ENCODE measurements around the gene LDAH.

Gene LDAH

DNA sequence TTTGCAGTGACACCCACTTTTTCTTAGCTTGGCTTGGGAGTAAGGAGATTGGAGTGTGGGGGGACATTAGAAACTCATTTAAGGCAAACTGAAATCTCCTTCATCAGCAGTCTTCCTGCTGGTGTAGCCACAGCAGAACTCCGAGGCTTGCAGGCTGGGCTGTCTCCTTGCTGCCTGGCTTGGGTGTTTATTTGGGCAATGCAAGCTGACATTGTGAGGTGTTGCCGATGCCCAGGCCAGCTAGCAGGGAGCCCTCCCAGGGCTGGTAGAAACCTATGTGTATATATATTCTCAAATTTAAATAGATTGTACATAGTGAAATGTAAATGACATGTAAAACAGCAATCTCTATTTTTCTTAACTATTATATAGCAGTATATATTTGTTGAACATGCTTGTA, 144.1 kb downstream of the LDAH start:
- no peak for DNase-seq

DNA sequence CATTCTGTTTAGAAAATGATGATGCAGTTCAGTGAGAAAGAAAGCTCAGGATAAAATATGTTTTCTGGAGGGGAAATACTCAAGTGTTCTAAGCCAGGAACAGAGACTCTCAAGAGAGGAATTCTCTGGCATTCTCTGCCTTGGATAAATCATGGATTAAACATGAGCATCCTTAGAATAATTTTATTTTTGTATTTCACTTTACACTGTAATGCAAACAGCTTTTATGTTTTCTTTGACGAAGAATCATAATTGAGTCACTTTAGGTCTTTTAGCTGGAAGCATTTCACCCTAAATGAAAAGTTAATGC, 144.9 kb downstream of the LDAH start:
- DNase-seq: no peak

DNA sequence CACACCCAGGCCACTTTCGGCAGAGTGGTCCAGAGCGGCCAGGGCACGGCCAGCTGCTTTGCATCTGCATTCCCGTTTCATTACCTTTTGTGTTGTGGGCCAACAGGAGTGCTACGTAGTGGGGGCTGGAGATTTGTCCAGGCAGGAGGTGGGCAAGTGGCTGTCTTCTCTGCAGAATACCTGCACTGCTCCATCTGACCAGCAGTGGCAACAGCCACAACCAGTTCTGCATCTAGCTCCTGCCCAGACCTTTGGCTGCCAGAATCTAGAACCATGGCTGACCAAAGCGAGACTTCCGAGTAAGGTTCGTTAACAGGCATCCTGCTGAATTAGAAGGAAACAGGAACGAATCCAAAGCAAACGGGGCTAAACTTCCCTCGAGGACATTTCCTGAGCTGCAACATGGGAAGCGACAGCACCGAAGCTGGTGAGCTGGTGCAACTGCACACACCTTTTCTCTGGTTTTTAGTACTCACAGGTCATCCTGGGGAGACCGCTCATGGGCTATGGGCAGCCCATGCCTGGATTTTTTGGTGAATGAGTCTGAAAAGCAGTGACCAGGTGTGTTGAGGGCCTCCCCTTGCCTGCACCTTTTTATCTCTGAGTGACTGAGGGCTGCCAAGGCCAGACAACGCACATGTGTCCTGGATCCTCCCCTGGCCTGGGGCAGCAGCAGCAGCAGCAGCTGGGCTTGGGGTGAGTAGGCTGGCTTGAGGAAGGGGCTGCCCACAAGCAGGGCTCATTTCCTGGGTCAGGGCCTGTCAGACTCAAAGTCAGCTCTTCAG, 145.4 kb downstream of the LDAH start:
- no peak for DNase-seq

DNA sequence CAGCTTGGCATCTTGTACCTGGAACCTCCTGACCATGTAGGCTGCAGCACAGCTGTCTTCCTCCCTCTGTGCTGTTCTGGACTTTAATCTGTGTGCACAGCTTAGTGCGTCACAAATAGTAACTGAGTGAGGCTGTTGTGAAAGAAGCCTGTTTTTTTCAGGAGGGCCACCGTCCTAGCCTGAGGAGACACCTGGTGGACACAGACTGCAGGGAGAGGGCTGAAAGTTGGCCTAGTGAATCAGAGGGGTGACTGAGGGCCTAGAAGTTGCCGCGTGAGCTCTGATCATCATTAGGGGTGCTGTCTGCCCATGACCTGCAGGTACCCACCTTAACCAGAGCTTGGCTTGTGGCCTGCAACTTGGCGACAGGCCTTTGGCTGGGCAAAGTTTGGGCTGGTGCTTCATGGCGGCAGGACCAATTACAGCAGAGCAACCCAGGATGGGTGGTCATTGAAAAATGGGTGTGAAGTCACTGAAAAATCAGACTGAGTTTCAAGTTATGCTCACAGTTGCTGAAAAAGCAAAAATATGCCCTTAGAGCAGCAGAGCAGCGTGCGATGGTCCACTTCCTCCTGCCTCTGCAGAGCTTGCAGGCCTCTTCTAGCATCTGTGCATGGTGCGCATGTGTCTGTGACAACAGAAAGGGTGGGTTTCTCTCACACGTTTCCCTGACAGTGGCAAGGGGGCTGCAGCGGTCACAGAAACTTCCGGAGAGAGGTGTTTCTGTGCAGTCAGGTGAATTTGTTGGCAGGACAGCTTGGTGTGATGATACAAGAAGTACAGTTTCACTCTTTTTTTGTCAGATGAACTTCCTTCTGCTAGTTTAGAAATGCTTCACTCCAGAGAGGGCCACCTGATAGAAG, 146.3 kb downstream of the LDAH start:
- no peak for DNase-seq

DNA sequence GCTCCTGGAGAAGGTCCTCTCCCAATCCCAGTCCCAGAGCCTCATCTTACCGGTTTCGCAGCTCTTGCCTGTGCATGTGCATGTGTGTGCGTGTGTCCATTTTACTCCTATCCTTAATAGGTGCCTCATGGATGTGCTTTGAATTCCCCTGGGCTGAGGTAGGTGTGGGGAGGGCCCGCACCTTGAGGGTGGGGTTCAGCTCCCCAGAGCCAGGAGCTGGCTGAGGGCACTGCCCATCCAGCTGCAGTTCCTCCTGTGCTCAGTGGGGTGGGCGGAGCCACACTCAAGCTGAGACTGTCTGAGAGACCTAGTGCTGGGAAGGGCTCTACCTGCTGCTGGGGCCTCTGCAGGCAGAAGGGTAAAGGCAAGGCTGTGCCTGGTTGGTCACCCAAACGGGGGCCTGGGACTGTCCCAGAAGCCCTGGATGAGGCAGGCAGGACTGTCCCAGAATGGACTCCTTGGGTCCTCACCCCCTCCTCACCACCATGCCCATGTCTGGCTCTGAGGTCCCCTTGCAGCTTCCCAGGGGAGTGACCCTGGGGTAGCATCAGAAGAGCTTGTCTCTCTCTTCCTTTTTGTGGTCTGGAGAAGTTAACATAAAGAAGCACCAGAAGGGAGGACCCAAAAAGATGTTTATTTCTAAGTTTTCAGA, 147.1 kb downstream of the LDAH start:
- no peak for DNase-seq

DNA sequence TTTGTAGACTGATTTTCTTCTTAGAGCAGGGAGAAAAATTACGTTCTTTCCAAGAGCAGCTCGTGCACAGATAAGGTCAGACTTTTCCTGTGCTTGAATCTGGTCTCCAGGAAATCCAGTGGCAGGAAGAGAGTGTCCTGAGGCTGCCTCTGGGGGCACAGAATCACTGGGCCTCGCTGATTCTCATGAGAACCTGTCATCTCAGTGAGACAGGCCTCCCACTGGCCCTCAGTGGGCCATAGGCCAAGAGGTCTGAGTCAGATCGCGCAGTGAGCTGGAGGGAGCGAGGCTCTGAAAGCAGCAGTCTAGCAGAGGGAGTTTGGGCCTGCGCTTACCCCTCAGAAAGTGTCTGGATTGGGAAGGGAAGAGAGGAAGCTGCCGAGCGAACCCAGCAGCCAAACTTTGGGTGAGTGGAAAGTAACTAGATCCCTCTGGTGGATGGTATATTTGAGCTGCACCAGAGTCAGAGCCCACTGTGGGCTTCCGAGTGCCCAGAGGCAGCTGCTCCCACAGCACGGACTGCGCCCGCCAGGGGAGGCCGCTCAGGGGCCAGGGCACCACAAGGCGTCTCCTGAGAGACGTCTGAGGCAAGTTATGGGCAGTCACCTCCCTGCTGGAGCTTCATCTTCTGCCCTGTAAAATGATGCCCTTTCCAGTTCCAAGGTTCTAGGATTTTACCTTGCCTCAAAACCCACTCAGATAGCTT, 147.8 kb downstream of the LDAH start:
- no peak for DNase-seq

DNA sequence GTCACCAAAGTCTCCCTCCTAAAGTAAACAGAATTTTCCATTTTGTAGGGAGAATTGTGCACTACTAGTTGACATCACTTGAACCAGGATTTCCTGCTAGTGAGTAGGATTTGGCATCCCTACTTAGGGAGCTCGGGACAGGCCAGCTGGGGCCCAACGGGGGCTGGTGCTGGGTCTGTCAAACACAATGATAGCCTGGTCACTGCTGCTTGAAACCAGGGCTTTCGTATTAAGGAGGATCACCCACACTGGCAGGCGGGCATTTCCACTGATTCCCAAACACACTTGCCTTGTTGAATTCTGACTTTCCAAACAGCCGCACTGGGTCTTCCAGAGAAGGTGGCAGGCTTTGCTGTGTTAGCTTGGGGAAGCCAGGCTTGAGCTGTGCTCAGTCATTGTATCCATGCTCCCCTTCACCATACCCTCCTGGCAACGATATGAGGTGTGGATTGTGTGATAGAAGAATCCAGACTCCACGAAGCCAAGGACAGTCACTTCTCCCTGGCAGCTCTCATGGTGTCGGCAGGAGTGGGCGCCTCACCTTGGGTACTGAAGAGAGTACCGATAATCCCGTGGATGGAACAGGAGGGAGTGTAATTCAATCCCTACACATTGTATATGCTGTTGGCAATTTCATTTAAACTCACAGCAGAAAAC, 148.5 kb downstream of the LDAH start:
- DNase-seq: no peak

DNA sequence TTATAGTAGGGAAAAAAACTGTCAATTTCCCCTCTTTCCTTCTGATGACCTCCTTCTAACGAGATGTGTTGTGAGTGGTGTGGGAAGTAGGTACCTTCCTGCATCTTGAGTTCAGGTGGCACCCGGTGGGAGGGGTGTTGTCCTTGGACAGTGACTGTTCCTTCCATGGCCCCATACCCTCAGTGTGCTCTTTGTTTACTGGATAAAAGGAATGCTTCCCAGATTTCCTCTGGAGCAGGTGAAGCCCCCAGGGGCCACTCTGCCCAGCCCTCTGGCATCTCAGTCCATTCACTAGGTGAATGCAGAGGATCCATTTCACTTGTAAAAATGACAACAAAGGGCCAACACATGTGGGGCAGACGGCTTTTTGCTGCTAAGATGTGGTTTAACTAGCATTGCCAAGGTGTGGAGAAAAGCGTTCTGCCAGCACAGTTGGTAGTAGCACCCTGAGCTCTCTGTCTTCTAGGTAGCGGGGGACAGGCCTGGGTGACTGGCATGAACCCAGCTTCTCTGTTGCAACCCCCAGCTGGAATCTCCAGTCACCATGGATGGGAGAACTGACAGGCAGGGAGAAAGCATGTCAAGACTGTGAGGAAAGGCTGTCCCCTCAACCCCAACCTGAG, 149.1 kb downstream of the LDAH start:
- DNase-seq: no peak

DNA sequence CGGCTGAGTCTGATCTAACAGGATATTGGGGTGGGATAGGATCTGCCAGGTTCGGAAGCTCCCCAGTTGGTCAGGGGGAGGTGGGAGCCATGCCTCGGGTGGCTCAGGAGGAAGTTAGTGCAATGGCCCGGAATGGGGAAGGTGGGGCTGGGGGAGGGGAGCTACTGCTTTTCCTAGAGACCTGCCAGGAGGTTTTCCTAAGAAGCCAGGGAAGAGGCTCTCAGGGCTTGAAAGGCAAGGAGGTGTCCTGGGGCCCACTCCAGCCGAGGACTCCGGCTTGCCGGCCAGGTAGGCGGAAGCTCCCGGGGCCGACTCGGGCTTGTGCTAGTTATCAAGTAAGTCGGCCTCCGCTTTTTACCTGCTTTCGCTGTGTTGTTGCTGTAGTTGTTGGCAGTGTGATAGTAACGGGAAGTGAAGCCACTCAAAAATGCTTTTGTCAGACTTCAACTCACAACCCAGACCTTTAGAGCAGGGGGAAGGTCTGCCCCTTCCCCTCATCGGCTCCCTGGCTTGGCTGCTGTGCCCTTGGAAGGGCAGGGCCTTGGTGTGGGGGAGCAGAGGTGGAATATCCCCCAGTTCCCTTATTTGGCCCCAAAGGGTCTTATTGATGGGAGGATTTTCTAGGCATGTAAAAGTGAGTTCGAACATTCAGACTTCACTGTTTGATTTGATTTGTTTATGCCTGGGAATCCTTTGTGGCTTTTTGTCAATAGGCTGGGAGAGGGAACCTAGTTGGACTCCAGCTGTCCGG, 150.5 kb downstream of the LDAH start:
- no peak for DNase-seq

DNA sequence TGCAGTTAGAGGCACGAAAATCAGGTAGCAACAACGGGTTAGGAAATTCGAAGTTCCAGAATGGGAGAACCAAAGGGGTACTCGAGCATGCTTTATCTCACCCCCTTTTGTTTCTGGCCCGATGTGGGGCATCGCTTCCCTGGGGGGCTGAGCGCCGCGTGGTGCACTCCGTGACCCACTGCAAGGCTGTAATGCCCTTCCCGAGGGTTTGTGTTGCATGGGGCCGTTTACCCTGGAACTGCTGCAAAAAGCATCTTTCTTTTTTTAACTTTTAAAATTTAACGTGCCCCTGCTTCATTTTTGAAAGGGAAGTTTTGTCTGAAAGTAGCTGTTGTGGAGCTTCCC, 151.2 kb downstream of the LDAH start:
- DNase-seq: no peak

DNA sequence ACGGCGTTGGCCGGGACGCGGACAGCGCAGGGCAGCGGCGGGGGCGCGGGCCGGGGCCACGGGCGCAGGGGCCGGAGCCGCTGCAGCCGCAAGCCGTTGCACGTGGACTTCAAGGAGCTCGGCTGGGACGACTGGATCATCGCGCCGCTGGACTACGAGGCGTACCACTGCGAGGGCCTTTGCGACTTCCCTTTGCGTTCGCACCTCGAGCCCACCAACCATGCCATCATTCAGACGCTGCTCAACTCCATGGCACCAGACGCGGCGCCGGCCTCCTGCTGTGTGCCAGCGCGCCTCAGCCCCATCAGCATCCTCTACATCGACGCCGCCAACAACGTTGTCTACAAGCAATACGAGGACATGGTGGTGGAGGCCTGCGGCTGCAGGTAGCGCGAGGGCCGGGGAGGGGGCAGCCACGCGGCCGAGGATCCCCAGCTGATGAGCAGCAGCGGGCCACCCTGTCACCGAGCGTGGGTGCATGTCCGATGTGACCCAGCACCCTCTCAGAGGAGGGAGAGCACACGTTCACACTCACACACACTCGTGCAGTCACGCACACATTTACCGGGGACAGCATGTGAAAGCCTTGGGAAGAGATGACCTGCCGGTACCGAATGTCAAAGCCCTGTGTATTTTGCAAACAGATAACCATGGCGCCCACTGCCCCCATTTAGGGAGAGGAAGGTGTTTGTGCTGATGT, 151.7 kb downstream of the LDAH start:
- DNase-seq: no peak

DNA sequence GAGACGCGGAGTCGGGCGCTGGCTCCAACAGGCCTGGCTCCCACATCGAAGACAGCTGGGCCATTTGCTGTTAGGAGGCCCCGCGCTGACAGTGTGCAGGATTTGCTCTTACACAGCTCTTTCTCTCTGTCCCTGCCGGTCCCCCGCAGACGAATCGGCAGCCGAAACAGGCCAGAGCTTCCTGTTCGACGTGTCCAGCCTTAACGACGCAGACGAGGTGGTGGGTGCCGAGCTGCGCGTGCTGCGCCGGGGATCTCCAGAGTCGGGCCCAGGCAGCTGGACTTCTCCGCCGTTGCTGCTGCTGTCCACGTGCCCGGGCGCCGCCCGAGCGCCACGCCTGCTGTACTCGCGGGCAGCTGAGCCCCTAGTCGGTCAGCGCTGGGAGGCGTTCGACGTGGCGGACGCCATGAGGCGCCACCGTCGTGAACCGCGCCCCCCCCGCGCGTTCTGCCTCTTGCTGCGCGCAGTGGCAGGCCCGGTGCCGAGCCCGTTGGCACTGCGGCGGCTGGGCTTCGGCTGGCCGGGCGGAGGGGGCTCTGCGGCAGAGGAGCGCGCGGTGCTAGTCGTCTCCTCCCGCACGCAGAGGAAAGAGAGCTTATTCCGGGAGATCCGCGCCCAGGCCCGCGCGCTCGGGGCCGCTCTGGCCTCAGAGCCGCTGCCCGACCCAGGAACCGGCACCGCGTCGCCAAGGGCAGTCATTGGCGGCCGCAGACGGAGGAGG, 152.4 kb downstream of the LDAH start:
- no peak for DNase-seq

DNA sequence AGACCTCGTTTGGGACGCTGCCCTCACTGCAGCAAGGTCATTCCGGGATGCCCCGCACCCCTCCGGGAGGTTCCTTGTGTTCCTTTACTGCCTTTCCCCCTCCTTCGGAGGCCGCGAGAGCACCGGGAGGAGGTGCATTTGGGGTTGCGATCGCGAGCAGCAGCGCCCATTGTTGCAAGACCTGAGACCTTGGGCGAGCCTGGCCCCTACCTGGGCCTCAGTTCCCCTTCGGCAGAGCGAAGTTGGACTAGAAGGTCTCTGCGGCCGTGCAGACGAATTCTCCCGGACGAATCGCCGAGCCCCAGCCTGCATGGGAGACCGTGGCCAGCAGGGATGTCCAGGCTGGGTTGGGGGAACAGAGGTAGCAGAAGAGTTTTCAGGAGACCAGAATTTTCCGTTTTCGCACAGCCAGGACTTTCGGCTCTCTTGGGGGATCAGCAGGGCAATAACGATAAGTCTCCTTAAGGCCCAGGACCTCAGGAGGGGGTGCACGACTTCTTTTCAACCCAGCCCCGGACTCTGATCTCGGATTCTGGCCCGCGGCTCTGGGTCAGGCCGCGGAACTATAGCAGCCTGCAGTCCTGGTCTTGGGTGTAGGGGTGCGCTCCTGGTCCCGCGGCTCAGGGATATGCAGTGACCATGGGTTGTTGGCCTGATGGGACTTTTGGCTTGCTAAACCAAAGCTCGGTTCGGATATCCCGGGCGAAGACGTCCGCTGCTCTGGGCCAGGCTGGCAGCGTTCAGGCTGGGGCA, 153.2 kb downstream of the LDAH start:
- DNase-seq: no peak

DNA sequence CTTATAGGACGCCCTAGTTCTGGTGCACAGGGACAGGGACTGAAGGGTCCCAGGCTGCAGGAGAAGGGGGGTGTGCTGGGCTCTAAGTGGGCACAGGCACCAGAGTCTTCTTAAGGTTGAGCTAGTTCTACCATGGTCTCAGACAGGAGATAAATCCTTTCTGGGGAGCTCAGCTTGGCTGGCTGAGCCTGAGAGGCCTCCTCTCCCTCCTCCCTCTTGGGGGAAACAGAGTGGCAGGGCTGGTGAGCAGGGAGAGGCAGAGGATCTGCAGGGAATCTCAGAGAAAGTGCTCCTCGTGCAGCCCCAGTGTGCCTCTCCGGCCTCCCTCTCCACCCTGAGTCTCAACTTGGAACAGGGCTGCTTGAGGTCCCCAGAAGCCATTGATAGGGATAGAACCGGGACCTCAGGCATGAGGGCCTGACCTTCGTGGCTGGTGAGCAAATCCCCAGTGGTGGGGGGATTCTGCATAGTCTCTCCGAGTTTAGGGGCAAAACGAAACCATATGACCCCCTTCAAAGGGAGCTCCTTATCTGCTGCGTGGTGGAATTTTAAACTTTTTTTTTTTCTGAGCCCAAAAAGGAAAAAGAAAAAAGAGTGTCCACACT, 153.9 kb downstream of the LDAH start:
- DNase-seq: no peak

DNA sequence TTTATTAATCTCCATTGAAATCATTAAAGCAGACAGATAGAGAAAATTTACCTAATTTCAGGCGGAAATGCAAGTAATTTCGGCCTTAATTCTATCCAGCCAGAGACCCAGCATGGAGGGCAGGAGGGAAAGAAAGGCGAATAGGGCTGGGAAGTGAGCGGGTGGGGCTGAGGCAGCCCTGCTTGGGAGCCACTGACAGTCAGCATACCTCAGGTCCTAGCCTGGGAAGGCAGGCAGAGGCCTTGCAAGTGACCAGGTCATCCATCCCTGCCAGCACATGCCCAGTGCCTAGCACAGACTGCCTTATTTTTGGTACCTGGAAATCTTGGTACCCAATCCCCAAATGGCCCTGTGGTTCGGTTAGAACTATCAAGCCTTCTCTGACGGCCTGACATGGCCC, 154.4 kb downstream of the LDAH start:
- DNase-seq: no peak

DNA sequence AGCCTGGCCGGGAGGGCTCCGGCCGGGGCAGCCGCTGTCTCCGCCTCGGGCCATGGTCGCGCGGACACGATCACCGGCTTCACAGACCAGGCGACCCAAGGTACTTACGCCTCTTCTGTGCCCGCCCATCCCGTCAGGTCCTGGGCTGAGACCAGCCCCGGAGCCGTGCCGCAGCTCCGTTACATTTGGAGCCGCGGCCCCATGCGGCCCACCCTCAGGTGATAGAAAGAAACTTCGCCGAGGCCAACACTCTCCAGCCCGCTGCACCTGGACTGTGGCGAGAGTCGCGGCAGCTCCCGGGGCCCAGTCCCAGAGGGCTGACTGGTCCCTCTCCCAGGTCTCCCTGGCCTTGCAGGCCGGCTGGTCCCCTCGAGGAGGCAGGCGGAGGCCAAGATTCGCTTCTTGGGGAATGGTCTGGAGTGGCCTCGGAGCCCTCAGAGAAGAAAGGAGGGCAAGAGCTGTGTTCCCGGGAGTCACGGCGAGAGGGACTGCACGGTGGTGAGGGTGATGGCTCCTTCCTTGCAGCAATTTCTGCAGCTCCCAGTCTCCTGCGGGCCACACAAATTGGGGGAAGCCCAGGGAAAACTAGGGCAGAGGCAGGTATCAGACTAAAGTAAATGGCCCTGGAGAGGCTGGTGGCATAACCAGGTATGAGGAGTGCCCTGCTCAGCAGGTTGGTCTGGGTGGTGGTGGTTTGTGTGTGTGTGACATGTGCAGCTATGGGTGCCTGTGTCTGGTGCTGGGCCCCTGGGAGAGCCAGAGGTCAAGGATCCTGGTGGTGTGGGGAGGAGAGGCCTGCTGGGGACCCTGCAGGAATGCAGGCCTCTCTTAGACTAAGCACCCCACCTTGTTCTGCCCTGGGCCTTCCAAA, 155.1 kb downstream of the LDAH start:
- DNase-seq: no peak

DNA sequence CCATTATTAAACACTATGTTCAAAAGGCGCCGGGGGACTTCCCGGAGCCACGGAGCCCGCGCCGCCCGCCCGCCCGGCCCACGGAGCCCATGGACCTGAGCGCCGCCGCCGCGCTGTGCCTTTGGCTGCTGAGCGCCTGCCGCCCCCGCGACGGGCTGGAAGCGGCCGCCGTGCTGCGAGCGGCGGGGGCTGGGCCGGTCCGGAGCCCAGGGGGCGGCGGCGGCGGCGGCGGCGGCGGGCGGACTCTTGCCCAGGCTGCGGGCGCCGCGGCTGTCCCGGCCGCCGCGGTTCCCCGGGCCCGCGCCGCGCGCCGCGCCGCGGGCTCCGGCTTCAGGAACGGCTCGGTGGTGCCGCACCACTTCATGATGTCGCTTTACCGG, 155.8 kb downstream of the LDAH start:
- DNase-seq: no peak
